ENCODE data around the gene LONP2. TPM values are rescaled to one million over a fixed set of nuclear protein-coding genes. Genes with fewer than 3 reads are reported as not detected.

The LONP2 gene
- total RNA-seq, 2 experiments from 2014 or later, result 50.3 to 51.6 TPM

DNA sequence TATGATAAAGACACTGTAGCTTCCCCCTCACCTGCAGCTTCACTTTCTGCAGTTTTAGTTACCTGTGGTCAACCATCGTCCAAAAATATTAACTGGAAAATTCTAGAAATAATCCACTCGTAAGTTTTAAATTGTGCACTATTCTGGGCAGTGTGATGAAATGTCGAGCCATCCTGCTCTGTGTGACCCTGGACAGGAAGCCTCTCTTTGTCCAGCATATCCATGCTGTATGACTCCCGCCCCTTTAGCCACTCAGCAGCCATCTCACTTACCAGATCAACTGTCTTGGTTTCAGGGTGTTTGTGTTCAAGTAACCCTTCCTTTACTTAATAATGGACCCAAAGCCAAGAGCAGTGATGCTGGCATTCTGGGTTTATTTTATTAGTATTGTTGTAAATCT is 85.0 kb downstream of the LONP2 start:
- no peak overlapping the region for H3K27ac Mint-ChIP-seq
- H3K4me1 Mint-ChIP-seq (ENCODE audit: low read depth), result peaks cover 9% of the 10 kb centered on the region
- ChIA-PET POLR2A (interaction anchor here (0.9 kb wide), 1 partner anchor 1600 kb away, joined by 3 read pairs; no protein-coding TSS in a partner anchor), CTCF (interaction anchor here (1.0 kb wide), 1 partner anchor 294 kb away, joined by 3 read pairs; no protein-coding TSS in a partner anchor)
- no peak overlapping the region for H3K4me3 Mint-ChIP-seq
- peaks cover 18% of the 10 kb centered on the region for H3K36me3 Mint-ChIP-seq (ENCODE audit: low read depth)
- intact Hi-C loops (cut with micrococcal nuclease), result no loop called here
- no peaks in the 10 kb centered on the region for H3K27me3 Mint-ChIP-seq
- DNase-seq (no peak), ATAC-seq (no peak)
- TF ChIP-seq, protein P1, sequence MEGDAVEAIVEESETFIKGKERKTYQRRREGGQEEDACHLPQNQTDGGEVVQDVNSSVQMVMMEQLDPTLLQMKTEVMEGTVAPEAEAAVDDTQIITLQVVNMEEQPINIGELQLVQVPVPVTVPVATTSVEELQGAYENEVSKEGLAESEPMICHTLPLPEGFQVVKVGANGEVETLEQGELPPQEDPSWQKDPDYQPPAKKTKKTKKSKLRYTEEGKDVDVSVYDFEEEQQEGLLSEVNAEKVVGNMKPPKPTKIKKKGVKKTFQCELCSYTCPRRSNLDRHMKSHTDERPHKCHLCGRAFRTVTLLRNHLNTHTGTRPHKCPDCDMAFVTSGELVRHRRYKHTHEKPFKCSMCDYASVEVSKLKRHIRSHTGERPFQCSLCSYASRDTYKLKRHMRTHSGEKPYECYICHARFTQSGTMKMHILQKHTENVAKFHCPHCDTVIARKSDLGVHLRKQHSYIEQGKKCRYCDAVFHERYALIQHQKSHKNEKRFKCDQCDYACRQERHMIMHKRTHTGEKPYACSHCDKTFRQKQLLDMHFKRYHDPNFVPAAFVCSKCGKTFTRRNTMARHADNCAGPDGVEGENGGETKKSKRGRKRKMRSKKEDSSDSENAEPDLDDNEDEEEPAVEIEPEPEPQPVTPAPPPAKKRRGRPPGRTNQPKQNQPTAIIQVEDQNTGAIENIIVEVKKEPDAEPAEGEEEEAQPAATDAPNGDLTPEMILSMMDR (IDR thresholded peaks at IDR 0.05), result no peak
- no peaks in the 10 kb centered on the region for H3K9me3 Mint-ChIP-seq

DNA sequence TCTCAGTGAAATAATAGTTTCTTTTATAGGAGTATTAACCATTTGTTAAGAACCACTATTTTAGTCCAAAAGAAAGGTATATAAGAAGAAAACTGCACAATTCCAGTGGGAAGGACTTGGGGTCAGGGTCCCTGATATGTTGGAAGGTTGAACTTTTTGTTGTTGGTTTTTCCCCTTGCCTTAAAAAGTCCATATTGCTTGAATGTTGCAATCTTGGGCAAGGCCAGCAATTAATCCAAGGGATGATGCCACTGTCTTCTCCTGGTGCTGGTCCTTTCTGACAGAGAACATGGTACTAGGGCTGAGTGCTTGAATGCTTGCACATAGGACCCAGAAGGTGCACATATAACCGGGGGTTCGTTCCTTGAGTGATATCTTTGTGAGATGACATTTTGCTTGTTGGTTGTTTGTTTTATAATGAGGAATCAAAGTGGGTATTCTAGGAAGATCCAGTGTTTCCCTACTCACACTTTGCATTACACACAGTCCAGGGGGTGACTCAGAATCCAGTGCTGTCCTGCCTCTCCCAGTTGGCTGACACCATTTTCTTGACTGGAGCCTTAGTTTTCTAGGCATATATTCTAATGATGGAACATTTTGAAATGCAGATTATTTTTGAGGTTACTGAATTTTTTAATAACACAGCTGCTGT is 86.2 kb downstream of the LONP2 start:
- ChIA-PET CTCF (interaction anchor here (1.2 kb wide), 1 partner anchor 293 kb away, joined by 3 read pairs; no protein-coding TSS in a partner anchor), POLR2A (no interaction called here)
- intact Hi-C loops (cut with micrococcal nuclease), result no loop called here
- Mint-ChIP-seq H3K27me3 (no peaks in the 10 kb centered on the region), H3K27ac (no peak overlapping the region), H3K36me3 (ENCODE audit: low read depth) (peaks cover 21% of the 10 kb centered on the region), H3K9me3 (no peaks in the 10 kb centered on the region), H3K4me3 (no peak overlapping the region), H3K4me1 (ENCODE audit: low read depth) (peaks cover 9% of the 10 kb centered on the region)
- no peak for DNase-seq
- TF ChIP-seq, protein P1 (IDR thresholded peaks at IDR 0.05), result no peak
- ATAC-seq, result no peak

DNA sequence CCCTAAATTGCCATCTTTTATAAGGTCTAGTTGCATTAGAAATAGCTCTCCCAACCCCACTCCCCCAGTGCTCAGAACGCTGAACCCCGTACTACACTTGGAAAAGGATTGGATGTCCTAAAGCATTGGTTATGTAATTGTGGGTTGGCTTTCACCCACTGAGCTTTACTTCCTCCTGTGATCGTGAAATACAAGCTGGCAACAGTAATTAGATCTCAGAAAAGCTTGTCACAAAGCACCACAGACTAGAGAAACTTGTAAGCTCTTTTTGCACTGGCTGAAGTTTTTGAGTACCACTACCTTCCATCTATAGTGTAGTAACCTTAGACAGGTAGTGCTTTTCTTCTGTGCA is 86.7 kb downstream of the LONP2 start:
- H3K36me3 Mint-ChIP-seq (ENCODE audit: low read depth), result peaks cover 21% of the 10 kb centered on the region
- DNase-seq (no peak), ATAC-seq (no peak)
- H3K27me3 Mint-ChIP-seq, result no peaks in the 10 kb centered on the region
- peaks cover 9% of the 10 kb centered on the region for H3K4me1 Mint-ChIP-seq (ENCODE audit: low read depth)
- CTCF ChIA-PET, result interaction anchor here (0.9 to 1.2 kb wide), 2 partner anchors 35 to 293 kb away, joined by 3 read pairs; no protein-coding TSS in a partner anchor
- TF ChIP-seq, protein P1 (IDR thresholded peaks at IDR 0.05), result no peak
- H3K27ac Mint-ChIP-seq, result no peak overlapping the region
- no peak overlapping the region for H3K4me3 Mint-ChIP-seq
- intact Hi-C loops (cut with micrococcal nuclease), result no loop called here
- no peaks in the 10 kb centered on the region for H3K9me3 Mint-ChIP-seq
- POLR2A ChIA-PET, result interaction anchor here (1.0 kb wide), 1 partner anchor 298 kb away, joined by 3 read pairs; no protein-coding TSS in a partner anchor

DNA sequence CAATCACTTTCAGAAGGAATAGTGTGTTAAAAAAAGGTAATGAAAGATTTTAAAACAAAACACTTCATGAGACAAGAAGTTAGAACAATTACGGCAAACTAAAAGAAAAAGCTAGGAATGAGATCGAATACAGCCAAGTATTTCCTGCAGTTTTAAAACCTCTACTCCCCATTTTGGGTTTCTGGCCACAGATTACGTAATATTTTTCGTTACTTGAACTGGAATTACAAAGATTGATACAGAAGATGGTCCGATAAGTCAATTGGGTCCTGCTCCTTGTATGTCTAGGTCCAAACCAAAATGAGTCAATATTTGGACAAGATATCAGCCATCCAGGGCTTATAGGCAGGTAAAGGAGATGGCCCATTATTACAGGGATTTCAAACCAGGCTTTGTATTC is 88.9 kb downstream of the LONP2 start:
- H3K27ac Mint-ChIP-seq, result no peak overlapping the region
- peaks cover 29% of the 10 kb centered on the region for H3K36me3 Mint-ChIP-seq (ENCODE audit: low read depth)
- DNase-seq (no peak), ATAC-seq (no peak)
- H3K27me3 Mint-ChIP-seq, result no peaks in the 10 kb centered on the region
- ChIA-PET CTCF (interaction anchor here (0.9 kb wide), 1 partner anchor 298 kb away, joined by 3 read pairs; no protein-coding TSS in a partner anchor), POLR2A (no interaction called here)
- intact Hi-C loops (cut with micrococcal nuclease), result no loop called here
- TF ChIP-seq, protein P1 (IDR thresholded peaks at IDR 0.05), result no peak
- no peak overlapping the region for H3K4me3 Mint-ChIP-seq
- H3K4me1 Mint-ChIP-seq (ENCODE audit: low read depth), result peaks cover 7% of the 10 kb centered on the region
- H3K9me3 Mint-ChIP-seq, result no peaks in the 10 kb centered on the region

DNA sequence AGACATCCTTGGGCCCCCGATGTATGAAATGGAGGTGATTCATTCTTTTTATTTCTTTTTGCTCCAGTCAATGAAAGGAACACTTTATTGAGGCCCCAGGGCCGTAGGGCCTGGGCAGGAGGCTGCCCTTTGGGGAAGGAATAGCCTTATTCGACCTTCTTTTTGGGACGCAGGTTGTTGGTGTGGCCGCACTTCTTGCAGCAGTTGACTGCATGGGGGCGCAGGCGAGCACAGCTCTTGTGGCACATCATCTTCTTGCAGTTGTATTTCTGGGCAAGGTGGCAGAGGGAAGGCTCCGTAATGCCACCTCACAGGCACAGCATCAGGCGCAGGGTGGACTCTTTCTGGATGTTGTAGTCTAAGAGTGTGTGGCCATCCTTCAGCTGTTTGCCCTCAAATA is 90.2 kb downstream of the LONP2 start:
- H3K4me1 Mint-ChIP-seq (ENCODE audit: low read depth), result peaks cover 7% of the 10 kb centered on the region
- no peak overlapping the region for H3K27ac Mint-ChIP-seq
- no peaks in the 10 kb centered on the region for H3K9me3 Mint-ChIP-seq
- H3K4me3 Mint-ChIP-seq, result no peak overlapping the region
- ChIA-PET POLR2A (interaction anchor here (0.8 to 1.1 kb wide), 2 partner anchors 11 to 17 kb away, joined by 3 read pairs; no protein-coding TSS in a partner anchor), CTCF (interaction anchor here (2.2 kb wide), 1 partner anchor 8 kb away, joined by 5 read pairs; no protein-coding TSS in a partner anchor)
- intact Hi-C loops (cut with micrococcal nuclease), result no loop called here
- TF ChIP-seq, protein P1 (IDR thresholded peaks at IDR 0.05), result no peak
- ATAC-seq, result no peak
- H3K36me3 Mint-ChIP-seq (ENCODE audit: low read depth), result peaks cover 29% of the 10 kb centered on the region
- H3K27me3 Mint-ChIP-seq, result no peaks in the 10 kb centered on the region
- DNase-seq, result no peak

Data from activated CD8-positive, alpha-beta T cell treated with anti-CD3 and anti-CD28 coated beads for 36 hours (primary cell).